ENCODE data around the gene CD226. TPM values are rescaled to one million over a fixed set of nuclear protein-coding genes. Genes with fewer than 3 reads are reported as not detected.
"Not testable (repeated sequence)": the region's sequence is repeated elsewhere in the genome, so short reads cannot be mapped to it uniquely, and the experiment has no call there.

CD226 gene
- total RNA-seq, 1 donor from 2014 or later = 2.4 TPM

- no peak for DNase-seq (ENCODE audit: low spot score)
- intact Hi-C loops (cut with DNase I) = no loop called here
These were observed 64.6 kb downstream of the CD226 start for GRCh38 chr18:69882965-69883668.

- intact Hi-C loops (cut with DNase I) = no loop called here
These were observed 67.6 kb downstream of the CD226 start for GRCh38 chr18:69880083-69880482.

GRCh38 chr18:69879051-69879450, 68.6 kb downstream of the CD226 start:
- DNase-seq (ENCODE audit: low spot score); intact Hi-C loops (cut with DNase I): not testable (repeated sequence)

More at GRCh38 chr18:69880083-69880482, 67.6 kb downstream of the CD226 start:
- no peak for DNase-seq (ENCODE audit: low spot score)

DNA sequence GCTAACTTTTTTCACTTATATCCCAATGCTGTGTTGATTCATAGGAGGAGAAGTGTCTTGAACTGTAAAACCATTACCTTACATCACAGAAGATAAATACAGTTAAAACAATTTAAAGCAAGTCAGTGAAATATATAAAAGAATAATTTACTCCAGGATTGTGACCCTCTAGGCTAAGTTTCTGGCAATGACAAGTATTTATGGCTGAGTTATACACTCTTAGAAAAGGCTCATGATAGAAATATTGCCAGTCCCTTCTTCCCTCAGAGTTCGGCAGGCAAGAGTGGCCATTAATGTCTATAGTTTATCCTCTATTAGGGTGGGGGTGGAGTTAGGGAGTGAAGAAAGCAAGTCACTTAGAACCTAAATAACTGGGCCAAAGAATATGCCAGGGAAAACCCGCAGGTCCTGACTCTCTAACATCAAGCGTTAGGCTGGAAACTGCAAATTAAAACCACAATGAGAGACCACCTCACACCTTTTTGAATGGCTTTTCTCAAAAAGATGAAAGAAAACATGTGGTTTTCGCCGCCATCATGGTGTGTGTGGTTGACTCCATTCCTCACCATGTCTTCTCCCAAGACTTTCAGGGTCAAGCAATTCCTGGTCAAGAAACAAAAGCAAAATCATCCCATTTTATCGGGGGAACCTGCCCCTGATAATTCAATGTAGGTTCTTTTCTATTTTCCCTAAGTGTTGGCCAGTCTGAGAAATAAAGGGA, 69.3 kb downstream of the CD226 start:
- DNase-seq (ENCODE audit: low spot score) = no peak
- intact Hi-C loops (cut with DNase I) = no loop called here

DNA sequence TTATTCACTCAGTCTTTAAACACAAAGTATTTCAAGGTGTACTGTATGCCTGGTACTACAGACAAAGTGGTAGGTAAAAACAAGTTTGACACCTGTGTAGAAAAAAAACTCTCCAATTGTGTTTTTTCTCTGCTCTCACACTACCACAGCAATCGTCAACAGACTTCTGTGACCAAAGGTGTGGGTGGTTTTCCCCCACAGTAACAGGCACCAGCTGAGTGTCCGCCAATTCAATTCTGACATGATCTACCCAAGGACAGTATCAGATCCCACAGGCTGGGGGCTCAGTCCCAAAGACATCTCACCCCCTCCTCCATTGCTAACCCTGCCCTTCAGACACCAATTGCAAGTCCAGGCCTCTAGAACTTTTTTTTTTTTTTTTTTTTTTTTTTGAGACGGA, 71.2 kb downstream of the CD226 start:
- intact Hi-C loops (cut with DNase I) = no loop called here
- DNase-seq (ENCODE audit: low spot score) = no peak

DNA sequence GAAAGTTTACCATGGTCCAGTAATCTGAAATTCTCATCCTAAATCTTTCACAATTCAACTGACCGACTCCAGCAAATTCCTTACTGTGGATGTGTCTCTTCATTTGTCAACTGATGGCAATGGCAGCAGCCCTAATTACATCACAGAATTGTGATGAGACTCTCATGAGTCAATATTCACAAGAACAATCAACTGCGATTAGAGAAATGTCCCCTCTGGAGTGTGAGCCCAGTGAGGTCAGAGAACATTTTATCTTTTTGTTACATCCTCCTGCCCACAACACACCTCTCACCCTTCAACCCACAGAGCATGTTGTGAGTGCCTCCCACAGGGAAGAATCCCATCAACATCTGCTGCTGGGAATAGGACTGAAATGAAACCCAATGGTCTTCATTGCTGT, 73.6 kb downstream of the CD226 start:
- intact Hi-C loops (cut with DNase I) = no loop called here
- DNase-seq (ENCODE audit: low spot score) = no peak

GRCh38 chr18:69872661-69873060, 75.0 kb downstream of the CD226 start:
- DNase-seq (ENCODE audit: low spot score) = no peak
- intact Hi-C loops (cut with DNase I) = no loop called here

- intact Hi-C loops (cut with DNase I) = no loop called here
- DNase-seq (ENCODE audit: low spot score) = no peak
These were observed 76.3 kb downstream of the CD226 start for GRCh38 chr18:69871363-69871762.

GRCh38 chr18:69870736-69871135, 76.9 kb downstream of the CD226 start:
- intact Hi-C loops (cut with DNase I) = no loop called here
- DNase-seq (ENCODE audit: low spot score) = no peak

- intact Hi-C loops (cut with DNase I) = no loop called here
- no peak for DNase-seq (ENCODE audit: low spot score)
These were observed 81.5 kb downstream of the CD226 start for GRCh38 chr18:69866212-69866611.

DNA sequence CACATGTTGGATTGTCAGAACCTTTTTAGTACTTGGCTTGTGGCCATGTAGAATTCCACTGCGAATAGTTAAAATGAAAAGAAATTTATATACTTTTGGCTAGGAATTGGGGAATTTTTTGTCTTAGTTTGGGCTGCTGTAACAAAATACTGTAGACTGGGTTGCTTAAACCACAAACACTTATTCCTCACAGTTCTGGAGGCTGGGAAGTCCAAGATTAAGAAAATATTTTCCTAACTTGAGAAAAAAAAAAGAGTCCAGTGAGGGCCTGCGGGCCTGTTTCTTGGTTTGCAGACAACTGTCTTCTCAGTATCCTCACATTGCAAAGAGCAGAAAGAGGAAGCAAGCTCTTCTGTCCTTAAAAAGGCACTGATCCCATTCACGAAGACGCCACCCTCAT, 81.9 kb downstream of the CD226 start:
- DNase-seq (ENCODE audit: low spot score) = no peak
- intact Hi-C loops (cut with DNase I) = no loop called here

- intact Hi-C loops (cut with DNase I); DNase-seq (ENCODE audit: low spot score): not testable (repeated sequence)
These were observed 82.9 kb downstream of the CD226 start for GRCh38 chr18:69864802-69865201.

- intact Hi-C loops (cut with DNase I) = no loop called here
- DNase-seq (ENCODE audit: low spot score) = no peak
These were observed 88.8 kb downstream of the CD226 start for GRCh38 chr18:69858897-69859296.

GRCh38 chr18:69854455-69854854, 93.2 kb downstream of the CD226 start:
- intact Hi-C loops (cut with DNase I) = no loop called here
- DNase-seq (ENCODE audit: low spot score) = no peak

GRCh38 chr18:69853051-69853450, 94.6 kb downstream of the CD226 start:
- intact Hi-C loops (cut with DNase I) = no loop called here
- DNase-seq (ENCODE audit: low spot score) = no peak

GRCh38 chr18:69845593-69846506, 101.8 kb downstream of the CD226 start:
- DNase-seq (ENCODE audit: low spot score) = no peak
- intact Hi-C loops (cut with DNase I) = loop anchor here (10.0 kb wide), 1 partner anchor 199 kb away; no protein-coding TSS in a partner anchor

DNA sequence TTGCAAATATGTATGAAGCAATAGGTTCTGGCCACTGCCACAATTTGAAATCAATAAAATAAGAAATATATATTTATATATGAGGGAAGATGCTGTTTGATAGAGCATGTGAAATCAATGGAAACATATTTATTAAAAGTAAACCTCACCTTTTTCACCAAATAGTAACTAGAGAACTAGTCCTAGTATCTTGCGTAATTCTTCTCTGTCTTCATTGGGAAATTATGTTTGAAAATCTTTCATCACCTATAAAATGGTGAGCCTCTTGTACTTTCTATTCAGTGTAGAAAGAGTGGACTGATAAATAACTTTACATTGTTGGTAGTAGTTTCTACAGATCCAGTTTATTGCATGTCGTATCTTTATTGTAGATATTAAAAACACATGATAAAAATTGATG, 103.0 kb downstream of the CD226 start:
- intact Hi-C loops (cut with DNase I) = loop anchor here (10.0 kb wide), 1 partner anchor 200 kb away; no protein-coding TSS in a partner anchor
- DNase-seq (ENCODE audit: low spot score) = no peak

GRCh38 chr18:69843015-69843414, 104.7 kb downstream of the CD226 start:
- no peak for DNase-seq (ENCODE audit: low spot score)
- intact Hi-C loops (cut with DNase I) = loop anchor here (10.0 kb wide), 1 partner anchor 202 kb away; no protein-coding TSS in a partner anchor

DNA sequence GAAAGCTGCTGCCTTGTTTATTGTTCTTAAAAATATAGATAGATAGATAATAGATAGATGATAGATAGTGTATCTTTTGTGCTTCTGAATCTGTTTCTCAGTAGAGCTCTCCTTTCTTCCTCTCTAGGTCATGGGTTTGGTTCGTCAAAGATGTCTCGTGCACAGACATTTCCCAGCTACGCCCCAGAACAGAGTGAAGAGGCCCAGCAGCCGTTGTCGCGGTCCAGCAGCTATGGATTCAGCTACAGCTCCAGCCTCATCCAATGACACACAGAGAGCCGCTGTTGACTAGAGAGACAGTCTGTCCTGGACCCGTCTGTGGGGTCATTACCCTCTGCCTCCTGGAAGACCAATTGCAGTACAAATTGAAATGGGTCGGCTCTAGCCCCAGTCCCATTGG, 106.6 kb downstream of the CD226 start:
- intact Hi-C loops (cut with DNase I) = loop anchor here (10.0 kb wide), 1 partner anchor 204 kb away; no protein-coding TSS in a partner anchor
- no peak for DNase-seq (ENCODE audit: low spot score)

DNA sequence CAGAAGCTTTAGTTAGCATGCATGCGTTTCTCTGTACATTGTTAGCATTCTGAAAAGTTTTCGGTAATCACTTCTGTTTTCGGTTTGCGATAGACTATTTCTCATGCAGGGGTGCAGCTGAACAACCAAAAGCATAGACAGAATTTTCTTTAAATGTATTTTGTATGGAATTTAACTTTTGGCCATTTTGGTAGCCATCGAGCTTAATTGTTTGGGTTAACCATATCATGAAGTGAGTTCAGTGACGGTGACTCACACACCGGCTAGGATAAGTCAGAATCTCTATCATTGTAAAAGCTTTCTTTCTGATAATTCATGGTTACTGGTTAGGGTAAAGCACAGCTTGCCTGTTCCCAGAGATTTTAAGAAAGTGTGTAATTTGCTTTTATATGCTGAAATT, 107.2 kb downstream of the CD226 start:
- no peak for DNase-seq (ENCODE audit: low spot score)
- intact Hi-C loops (cut with DNase I) = loop anchor here (10.0 kb wide), 1 partner anchor 204 kb away; no protein-coding TSS in a partner anchor
